Loucy (cell line): ENCODE data around the gene CTDSP1.

Source experiments
- H2AFZ ChIP-seq: fragments of 200-600 bp; sonication (generic); 2 replicates; pipeline ENCODE4 v1.6.0; 2016; ENCODE audit warnings: antibody characterized with exemption, mild to moderate bottlenecking, low read length, moderate library complexity
- H3F3A ChIP-seq: fragments of 200-600 bp; 2 replicates; pipeline ENCODE4 v1.6.0; 2016; ENCODE audit warnings: antibody characterized with exemption, low read depth, mild to moderate bottlenecking
- H3K27me3 ChIP-seq: fragments of 200-600 bp; sonication (generic); 2 replicates; pipeline ENCODE4 v1.6.1; 2014; ENCODE audit warnings: low read length, mild to moderate bottlenecking; ENCODE audit not compliant: insufficient read depth, poor library complexity, severe bottlenecking
- H3K36me3 ChIP-seq: fragments of 200-600 bp; sonication (generic); 2 replicates; pipeline ENCODE4 v1.6.1; 2016; ENCODE audit warnings: low read length; ENCODE audit not compliant: insufficient read depth
- H3K4me1 ChIP-seq: fragments of 200-600 bp; sonication (generic); 2 replicates; pipeline ENCODE4 v1.5.1; 2014; ENCODE audit warnings: low read length, mild to moderate bottlenecking; ENCODE audit not compliant: insufficient read depth, poor library complexity, severe bottlenecking
- H3K4me2 ChIP-seq: fragments of 200-600 bp; sonication (generic); 2 replicates; pipeline ENCODE4 v1.6.0; 2014; ENCODE audit warnings: antibody characterized with exemption, low read length, low read depth, mild to moderate bottlenecking; ENCODE audit not compliant: poor library complexity, severe bottlenecking
- H3K4me3 ChIP-seq: fragments of 200-600 bp; sonication (generic); 2 replicates; pipeline ENCODE4 v1.5.1; 2014; ENCODE audit warnings: low read length, mild to moderate bottlenecking, mixed read lengths; ENCODE audit not compliant: poor library complexity, severe bottlenecking
- H3K79me2 ChIP-seq: fragments of 200-600 bp; sonication (generic); 2 replicates; pipeline ENCODE4 v1.6.1; 2014; ENCODE audit warnings: low read length; ENCODE audit not compliant: insufficient read depth
- H3K9ac ChIP-seq: fragments of 200-600 bp; sonication (generic); 2 replicates; pipeline ENCODE4 v1.6.0; 2014; ENCODE audit warnings: mild to moderate bottlenecking, low read depth, low read length, moderate library complexity; ENCODE audit not compliant: poor library complexity, severe bottlenecking
- H3K9me2 ChIP-seq: fragments of 200-600 bp; sonication (generic); replicated peaks from 2 replicates; pipeline ENCODE4 v1.6.1; 2016; ENCODE audit warnings: low read depth, low read length, mixed read lengths
- H3K9me3 ChIP-seq: fragments of 200-600 bp; sonication (generic); 2 replicates; pipeline ENCODE4 v1.6.1; 2014; ENCODE audit warnings: mild to moderate bottlenecking, antibody characterized with exemption, low read length, low read depth; ENCODE audit not compliant: insufficient read depth
- H4K20me1 ChIP-seq: fragments of 200-600 bp; sonication (generic); 2 replicates; pipeline ENCODE4 v1.6.0; 2014; ENCODE audit warnings: antibody characterized with exemption, low read length, mild to moderate bottlenecking; ENCODE audit not compliant: insufficient read depth, poor library complexity, severe bottlenecking
- EZH2phosphoT487 ChIP-seq: fragments of 200-600 bp; IDR thresholded peaks from 2 replicates; pipeline ENCODE4 v1.6.1; 2018; ENCODE audit warnings: antibody characterized with exemption, mild to moderate bottlenecking, moderate library complexity, borderline replicate concordance
- TF ChIP-seq, protein P1 (sequence below): fragments of 200-600 bp; sonication (generic); conservative IDR thresholded peaks from 2 replicates; pipeline ENCODE4 v1.5.1; 2014; ENCODE audit warnings: mild to moderate bottlenecking, antibody characterized with exemption, low read length

CTDSP1 gene

DNA sequence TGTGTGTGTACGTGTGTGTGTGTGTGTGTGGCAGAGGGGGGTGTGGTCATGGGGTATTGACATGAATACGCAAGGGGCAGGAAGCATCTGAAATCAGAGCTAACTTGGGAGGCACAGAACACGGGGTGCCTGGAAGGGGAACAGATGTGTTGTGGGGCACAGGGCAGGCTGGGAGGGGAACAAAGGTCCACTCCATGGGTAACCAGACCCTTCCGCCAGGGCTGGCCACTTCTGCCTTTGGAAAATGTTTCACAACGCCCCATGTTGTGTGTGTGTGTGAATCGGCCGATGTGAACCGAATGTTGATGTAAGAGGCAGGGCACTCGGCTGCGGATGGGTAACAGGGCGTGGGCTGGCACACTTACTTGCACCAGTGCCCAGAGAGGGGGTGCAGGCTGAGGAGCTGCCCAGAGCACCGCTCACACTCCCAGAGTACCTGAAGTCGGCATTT, 17.7 kb upstream of the CTDSP1 start, which contains the start of gene SLC11A1:
SLC11A1 (plus strand) TSS at position 358 of the 451 bp plus-strand sequence. CDS start 96 bp downstream, outside the sequence.
- no peak within 1 kb of the TSS for H3K4me3 ChIP-seq
- no peak within 1 kb of the TSS for H3K4me2 ChIP-seq
- no peak within 1 kb of the TSS for H3K9ac ChIP-seq
- H3K36me3 ChIP-seq: no peaks in the 10 kb centered on the region
- H3K9me2 ChIP-seq: no peaks in the 10 kb centered on the region
- H3K79me2 ChIP-seq: no peaks in the 10 kb centered on the region
- H3K4me1 ChIP-seq: no peaks in the 10 kb centered on the region
- H4K20me1 ChIP-seq: no peaks in the 10 kb centered on the region
- no peaks in the 10 kb centered on the region for H3K9me3 ChIP-seq
- no peak within 1 kb of the TSS for H2AFZ ChIP-seq
- no peaks in the 10 kb centered on the region for H3F3A ChIP-seq
- TF ChIP-seq, protein P1, sequence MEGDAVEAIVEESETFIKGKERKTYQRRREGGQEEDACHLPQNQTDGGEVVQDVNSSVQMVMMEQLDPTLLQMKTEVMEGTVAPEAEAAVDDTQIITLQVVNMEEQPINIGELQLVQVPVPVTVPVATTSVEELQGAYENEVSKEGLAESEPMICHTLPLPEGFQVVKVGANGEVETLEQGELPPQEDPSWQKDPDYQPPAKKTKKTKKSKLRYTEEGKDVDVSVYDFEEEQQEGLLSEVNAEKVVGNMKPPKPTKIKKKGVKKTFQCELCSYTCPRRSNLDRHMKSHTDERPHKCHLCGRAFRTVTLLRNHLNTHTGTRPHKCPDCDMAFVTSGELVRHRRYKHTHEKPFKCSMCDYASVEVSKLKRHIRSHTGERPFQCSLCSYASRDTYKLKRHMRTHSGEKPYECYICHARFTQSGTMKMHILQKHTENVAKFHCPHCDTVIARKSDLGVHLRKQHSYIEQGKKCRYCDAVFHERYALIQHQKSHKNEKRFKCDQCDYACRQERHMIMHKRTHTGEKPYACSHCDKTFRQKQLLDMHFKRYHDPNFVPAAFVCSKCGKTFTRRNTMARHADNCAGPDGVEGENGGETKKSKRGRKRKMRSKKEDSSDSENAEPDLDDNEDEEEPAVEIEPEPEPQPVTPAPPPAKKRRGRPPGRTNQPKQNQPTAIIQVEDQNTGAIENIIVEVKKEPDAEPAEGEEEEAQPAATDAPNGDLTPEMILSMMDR: no peak
- no peak for TF ChIP-seq EZH2phosphoT487
- H3K27me3 ChIP-seq: no peaks in the 10 kb centered on the region

DNA sequence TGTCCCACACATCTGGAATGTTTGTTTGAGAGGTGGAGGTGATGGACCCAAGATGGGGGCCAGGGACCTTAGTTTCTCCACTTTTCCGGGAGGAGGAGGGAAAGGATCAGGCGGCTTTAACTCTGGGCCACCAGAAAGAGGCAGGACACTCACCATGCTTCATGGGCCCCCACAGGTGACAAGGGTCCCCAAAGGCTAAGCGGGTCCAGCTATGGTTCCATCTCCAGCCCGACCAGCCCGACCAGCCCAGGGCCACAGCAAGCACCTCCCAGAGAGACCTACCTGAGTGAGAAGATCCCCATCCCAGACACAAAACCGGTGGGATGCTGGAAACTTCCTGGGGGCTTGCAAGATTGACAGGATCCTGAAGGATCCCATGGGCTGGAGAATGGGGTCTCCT, 16.9 kb upstream of the CTDSP1 start:
- Histone ChIP-seq H3K4me3 (no peak overlapping the region), H3K9ac (no peak overlapping the region), H3K36me3 (no peaks in the 10 kb centered on the region), H3K4me2 (no peak overlapping the region), H3F3A (no peaks in the 10 kb centered on the region), H3K9me3 (no peaks in the 10 kb centered on the region), H3K27me3 (no peaks in the 10 kb centered on the region), H3K9me2 (no peaks in the 10 kb centered on the region), H2AFZ (no peak overlapping the region), H3K79me2 (no peaks in the 10 kb centered on the region), H4K20me1 (no peaks in the 10 kb centered on the region), H3K4me1 (no peaks in the 10 kb centered on the region)
- TF ChIP-seq, protein P1: no peak
- no peak for TF ChIP-seq EZH2phosphoT487

DNA sequence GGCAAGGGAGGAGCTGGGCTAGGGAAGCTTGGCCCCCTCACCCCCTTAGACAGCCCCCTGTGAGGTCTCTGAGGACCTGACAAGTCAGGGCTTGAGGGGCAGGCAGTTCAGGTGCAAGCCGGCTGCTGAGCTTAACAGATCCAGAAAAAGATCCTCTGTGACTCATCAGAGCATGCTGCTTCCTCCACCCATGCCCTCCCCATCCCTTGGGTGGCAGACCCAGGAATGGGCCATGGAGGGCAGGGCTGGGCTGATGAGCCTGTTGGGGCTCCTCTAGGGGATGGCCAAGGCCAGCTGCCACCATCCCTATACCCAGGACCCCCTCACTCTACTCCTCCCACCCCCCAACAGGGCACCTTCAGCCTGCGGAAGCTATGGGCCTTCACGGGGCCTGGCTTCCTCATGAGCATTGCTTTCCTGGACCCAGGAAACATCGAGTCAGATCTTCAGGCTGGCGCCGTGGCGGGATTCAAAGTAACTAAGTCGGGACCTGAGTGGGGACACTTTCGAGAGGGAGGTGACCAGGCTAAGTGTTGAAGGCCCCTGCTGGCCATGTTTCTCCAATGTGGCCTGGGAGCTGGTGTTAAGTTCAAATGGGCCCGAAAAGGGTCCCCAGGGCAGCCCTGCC, 15.7 kb upstream of the CTDSP1 start:
- Histone ChIP-seq H4K20me1 (no peaks in the 10 kb centered on the region), H3F3A (no peaks in the 10 kb centered on the region), H3K79me2 (no peaks in the 10 kb centered on the region), H3K9me3 (no peaks in the 10 kb centered on the region), H3K9me2 (no peaks in the 10 kb centered on the region), H3K4me2 (no peak overlapping the region), H3K4me1 (no peaks in the 10 kb centered on the region), H2AFZ (no peak overlapping the region), H3K27me3 (no peaks in the 10 kb centered on the region), H3K36me3 (no peaks in the 10 kb centered on the region), H3K9ac (no peak overlapping the region), H3K4me3 (no peak overlapping the region)
- TF ChIP-seq, protein P1: no peak
- no peak for TF ChIP-seq EZH2phosphoT487
